COLO668 (cell line): ENCODE measurements around the gene DGKG.
A peak's percentile ranks its signal among the peaks of the same experiment; 100 is the strongest.

Experiments used
- DNase-seq: peaks from one replicate; lab custom pipeline; 2025; ENCODE audit not compliant: unreplicated experiment; lab: John Stamatoyannopoulos, UW

DGKG gene

DNA sequence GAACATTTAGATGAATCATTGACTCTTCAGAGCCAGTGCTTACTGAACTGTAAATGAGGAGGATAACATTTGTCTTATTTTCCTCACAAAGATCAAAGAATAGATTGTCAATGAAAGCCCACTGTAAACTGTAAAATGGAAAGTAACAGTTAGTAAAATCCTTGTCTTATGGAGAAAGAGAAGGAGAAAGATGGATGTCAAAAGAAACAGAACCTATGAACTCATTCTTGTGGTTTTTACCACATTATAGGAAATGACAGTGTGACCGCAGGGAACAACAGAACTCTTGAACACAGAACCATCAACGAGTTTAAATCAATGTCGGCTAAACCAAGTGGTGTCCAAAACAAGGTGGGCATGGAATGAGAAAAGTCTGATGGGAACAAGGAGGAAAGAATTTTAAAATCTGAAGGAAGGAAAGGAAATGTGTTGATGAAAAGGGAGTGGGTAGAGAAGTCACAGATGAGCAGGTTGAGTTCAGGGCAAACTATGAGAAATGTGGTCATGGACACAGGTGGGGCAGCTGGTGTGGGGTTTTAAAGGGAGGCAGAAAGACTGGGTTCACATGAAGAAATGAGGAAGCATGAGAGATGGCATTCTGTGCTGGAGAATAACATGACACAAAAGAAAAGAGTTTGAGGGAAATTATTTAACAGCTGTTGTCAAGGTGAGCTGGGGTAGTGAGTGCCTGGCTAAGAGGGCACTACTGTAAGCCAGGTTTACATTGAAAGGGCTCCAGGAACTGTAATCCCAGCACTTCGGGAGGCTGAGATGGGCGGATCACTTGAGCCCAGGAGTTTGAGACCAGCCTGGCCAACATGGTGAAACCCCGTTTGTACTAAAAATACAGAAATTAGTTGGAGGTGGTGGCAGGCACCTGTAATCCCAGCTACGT lies 210.7 kb downstream of the DGKG start:
- no peak for DNase-seq

DNA sequence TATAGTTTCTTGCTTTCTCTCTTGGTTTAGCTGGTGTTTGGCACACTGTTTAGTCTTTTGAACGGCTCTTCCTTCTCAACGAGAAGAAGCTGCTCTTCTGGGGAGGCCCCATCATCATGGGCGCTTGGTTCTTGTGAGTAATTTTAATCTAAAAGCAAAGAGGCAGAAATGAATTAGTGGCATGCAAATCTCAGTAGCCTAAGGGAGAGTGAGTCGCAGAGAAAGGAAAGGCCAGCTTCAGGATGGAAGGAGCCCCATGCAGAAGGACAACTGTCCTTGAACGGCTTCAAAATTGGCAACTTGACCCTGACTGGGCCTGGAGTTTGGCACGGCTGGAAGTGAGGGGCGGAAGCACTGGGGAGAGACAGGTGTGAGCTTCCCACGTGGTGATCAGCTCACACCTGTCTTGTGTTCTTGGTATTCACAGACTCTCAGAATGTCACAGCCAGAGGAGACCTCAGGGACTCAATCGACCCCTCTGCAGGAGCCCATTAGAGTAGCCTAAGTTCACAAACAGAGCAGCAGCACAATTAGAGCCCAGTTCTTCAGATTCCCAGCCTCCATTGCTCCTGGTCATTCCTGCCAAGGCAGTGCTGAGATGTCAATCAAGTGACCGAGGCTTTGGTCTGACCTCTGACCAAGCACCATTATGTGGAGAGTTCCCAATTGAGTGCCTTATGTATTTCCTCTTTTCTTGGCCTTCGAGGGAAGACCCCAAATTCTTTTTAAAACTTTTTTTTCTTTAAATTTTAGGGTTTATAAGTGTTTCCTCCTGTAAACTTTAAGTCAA lies 211.8 kb downstream of the DGKG start:
- no peak for DNase-seq

GRCh38 chr3:186149319-186149960 lies 212.6 kb downstream of the DGKG start:
- DNase-seq: no peak

GRCh38 chr3:186144257-186144656 lies 217.8 kb downstream of the DGKG start:
- no peak for DNase-seq

DNA sequence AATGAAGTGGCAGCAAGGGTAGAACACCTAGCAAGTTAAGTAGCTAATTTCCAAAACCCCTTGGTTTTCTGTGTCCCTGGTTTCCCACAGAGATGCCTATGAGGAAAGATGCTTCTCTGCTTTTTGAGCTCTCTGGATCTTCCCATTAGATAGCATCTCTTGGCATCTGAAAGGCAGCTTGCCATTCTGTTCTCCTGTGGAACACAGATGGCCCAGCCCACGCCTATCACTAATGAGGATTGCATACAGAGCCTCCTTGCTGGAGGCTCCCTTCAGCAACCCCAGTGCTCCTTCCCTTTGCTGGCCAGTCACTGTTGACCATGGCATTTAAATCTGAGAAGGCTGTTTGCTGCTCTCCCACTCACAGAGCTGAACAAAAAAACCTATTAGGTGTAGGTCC lies 218.8 kb downstream of the DGKG start:
- DNase-seq: no peak

DNA sequence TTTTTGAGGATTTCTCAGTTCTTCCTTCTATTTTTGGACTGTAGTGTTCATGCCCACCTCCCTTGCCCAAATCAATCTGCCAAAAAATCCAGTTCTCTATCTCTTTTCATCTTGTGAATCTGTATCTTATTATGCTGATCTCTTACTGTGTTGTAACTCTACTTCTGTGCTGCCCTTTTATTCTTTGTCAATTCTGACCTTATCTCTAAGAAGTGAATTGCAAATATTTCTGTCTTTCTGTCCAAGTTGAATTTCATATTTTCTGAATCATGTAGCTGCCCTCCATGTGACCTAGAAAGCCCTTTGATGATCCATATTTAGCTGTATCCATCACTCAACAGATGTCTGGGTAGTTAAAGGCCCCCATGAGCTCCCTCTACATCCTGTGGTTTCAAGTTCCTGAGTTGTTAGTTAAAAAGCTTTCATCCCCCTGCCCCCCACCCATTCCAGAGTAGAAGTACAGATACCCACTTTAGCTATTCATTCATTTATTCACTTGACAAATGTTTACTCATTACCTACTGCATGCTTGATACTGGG lies 219.6 kb downstream of the DGKG start:
- DNase-seq: no peak

- no peak for DNase-seq
Observed at GRCh38 chr3:186141790-186142189, 220.2 kb downstream of the DGKG start.

DNA sequence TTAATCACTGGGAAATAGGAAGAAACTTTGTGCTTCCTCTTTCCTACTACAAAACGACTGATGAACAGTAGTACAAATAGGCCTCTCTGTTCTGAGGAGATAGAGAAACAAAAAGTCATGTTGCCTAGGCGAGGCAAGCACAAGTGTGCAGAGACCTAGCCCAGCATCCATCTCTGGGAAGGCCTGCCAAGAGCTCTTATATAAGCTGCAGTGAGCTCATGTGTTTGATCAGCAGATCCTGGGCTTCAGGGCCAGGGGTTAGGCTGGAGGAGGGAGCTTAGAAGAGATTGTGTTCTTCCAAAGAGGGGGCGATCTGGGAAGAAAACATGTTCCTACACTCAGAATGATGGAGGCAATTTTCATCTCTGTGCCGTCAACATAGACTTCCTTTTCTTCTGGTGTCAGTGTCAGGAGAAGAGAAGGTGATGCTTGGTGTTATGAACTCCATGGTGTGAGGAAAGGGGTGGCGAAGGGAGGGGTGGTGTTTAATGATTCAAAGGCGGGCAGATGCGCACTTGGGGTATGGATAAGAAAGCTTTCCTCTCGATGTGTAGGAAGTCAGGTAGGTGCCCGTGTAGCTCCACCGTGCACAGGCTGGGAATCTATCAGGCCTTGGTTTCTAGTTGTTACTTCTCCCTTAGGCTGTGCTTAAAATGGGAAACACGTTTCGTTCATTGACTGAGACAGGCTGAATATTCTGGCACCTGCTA lies 223.6 kb downstream of the DGKG start:
- no peak for DNase-seq

- DNase-seq: no peak
Observed at GRCh38 chr3:186137051-186137685, 224.9 kb downstream of the DGKG start.

DNA sequence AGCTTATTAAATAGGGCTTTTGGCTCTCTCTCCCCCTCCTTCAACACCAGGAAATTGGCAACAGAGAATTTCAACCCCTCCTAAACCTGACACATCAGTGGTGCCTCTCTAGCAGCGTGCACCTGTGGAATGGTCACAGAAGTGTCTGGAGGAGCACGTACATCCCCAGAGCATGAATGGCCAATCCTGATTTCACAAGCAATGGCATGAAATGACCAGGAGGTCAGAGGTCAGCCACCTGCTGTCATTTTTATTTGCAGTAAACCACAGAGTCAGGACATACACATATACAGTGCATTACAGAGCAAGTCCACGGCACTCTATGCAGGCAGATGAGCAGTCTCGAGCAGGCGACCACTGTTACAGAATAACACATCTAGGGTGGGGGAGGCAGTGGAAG lies 228.1 kb downstream of the DGKG start:
- DNase-seq: no peak

DNA sequence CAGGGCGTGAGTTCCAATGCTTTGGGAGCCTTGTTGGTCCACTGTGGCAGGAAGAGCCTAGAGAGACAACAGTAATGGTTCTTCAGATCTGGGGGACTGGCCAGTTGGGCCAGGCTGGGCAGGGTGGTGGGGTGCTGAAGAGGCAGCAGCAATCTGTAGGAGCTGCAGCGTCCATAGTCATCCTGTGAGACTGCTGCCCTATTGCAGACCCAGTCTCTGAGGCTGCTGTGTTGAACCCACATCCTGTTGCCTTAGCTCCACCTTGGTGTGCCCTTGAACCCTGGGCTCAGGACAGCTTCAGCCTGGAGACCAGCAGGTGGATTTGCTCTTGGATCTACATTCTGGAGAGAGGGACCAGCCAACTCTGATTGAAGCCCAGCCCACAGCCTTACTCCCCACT lies 229.5 kb downstream of the DGKG start:
- no peak for DNase-seq

DNA sequence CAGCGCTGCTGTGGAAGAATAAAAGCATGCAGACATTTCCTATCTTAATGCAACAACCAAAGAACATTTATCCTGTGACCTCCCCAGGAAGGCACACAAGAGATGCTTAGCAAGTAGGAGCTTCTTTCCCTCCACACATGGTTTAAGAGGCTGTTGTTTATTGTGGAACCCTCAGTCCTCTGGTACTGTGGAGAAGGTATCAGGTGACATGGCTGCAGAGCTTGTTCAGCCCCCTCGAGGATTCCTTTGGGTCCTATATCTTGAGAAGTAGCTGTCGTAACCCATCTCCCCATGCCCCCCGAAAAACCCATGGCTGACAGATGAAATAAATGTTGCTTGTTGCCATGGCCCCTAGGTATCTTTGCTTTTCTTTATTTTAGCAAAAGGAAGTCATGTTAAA lies 232.8 kb downstream of the DGKG start:
- no peak for DNase-seq

DNA sequence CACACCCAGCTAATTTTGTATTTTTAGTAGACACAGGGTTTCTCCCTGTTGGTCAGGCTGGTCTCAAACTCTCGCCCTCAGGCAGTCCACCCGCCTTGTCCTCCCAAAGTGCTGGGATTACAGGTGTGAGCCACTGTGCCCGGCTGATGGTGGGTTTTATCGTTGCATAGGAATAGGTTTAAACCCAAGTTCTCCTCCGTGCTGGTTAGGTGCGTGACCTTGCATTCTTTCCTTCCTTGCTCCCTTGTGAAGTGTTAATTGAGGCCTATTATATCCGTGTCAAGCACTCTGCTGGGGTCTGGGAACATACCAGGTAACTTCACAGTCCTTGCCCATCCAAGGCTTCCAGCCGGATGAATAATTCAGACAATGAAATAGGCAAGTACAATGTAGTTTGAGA lies 233.9 kb downstream of the DGKG start:
- DNase-seq: no peak

- no peak for DNase-seq
Observed at GRCh38 chr3:186127463-186127862, 234.6 kb downstream of the DGKG start.

GRCh38 chr3:186125118-186125517 lies 236.9 kb downstream of the DGKG start:
- DNase-seq: no peak

DNA sequence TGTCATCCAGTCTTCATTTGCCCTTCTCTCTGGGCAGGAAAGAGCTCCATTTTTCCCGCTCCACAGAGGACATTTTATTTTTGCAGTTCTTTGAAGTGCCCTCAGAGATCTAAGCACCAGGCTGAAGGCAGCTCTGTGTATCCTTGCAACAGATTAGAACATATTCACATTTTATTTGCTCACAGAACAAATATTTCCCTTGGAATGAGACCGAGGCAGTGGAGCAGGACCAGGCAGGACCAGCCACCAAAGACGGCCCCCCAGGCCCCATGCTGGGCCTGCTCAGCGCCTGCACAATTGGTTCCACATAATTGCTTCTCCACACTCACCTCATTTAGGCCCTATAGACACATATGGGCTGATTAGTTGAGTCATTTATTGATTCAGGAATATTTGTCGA lies 237.4 kb downstream of the DGKG start:
- DNase-seq: peak; percentile 40

DNA sequence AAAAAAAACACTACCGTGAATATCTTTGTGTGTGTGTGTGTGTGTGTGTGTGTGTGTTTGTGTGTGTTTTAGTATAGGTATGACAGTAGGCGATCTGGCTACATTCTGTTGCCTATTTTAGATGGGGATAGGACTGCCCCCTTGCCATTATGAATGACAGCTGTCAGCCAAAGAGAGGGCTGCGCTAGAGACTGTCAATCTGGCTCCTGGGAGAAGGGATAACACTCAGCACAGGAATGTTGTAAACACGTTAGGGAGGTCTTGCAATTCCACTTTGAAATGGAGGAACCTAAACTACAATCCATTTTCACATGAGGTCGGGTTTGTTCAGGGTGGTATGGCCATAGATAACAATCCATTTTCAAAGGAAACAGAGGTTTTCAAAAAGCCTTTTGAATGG lies 239.0 kb downstream of the DGKG start:
- DNase-seq: no peak

- no peak for DNase-seq
Observed at GRCh38 chr3:186121968-186122367, 240.1 kb downstream of the DGKG start.

GRCh38 chr3:186121278-186121677 lies 240.8 kb downstream of the DGKG start:
- DNase-seq: no peak

- DNase-seq: no peak
Observed at GRCh38 chr3:186119499-186119898, 242.5 kb downstream of the DGKG start.
